ENCODE measurements around the gene RHBDF1. TPM values are rescaled to one million over a fixed set of nuclear protein-coding genes. Genes with fewer than 3 reads are reported as not detected.
"Not testable (repeated sequence)": the region's sequence is repeated elsewhere in the genome, so short reads cannot be mapped to it uniquely, and the experiment has no call there.

The RHBDF1 gene
- total RNA-seq, 1 experiment from 2014 or later, result 39.3 TPM

GRCh38 chr16:36336-36984 lies 36.0 kb downstream of the RHBDF1 start:
- DNase-seq (ENCODE audit: low spot score), result no peak

- no peak for DNase-seq (ENCODE audit: low spot score)
Observed at GRCh38 chr16:35678-36305, 36.6 kb downstream of the RHBDF1 start.

- no peak for DNase-seq (ENCODE audit: low spot score)
Observed at GRCh38 chr16:35011-35677, 37.3 kb downstream of the RHBDF1 start.

- DNase-seq (ENCODE audit: low spot score), result no peak
Observed at GRCh38 chr16:34648-34987, 37.8 kb downstream of the RHBDF1 start.

GRCh38 chr16:33877-34647 lies 38.4 kb downstream of the RHBDF1 start:
- DNase-seq (ENCODE audit: low spot score), result no peak

- not testable (repeated sequence) for DNase-seq (ENCODE audit: low spot score)
Observed at GRCh38 chr16:33154-33876, 39.1 kb downstream of the RHBDF1 start.

- not testable (repeated sequence) for DNase-seq (ENCODE audit: low spot score)
Observed at GRCh38 chr16:30627-31026, 41.8 kb downstream of the RHBDF1 start.

GRCh38 chr16:25926-26348 lies 46.5 kb downstream of the RHBDF1 start:
- not testable (repeated sequence) for DNase-seq (ENCODE audit: low spot score)

- DNase-seq (ENCODE audit: low spot score), result not testable (repeated sequence)
Observed at GRCh38 chr16:24151-24550, 48.3 kb downstream of the RHBDF1 start.

- not testable (repeated sequence) for DNase-seq (ENCODE audit: low spot score)
Observed at GRCh38 chr16:20886-21285, 51.5 kb downstream of the RHBDF1 start.

GRCh38 chr16:17062-17765 lies 55.2 kb downstream of the RHBDF1 start:
- not testable (repeated sequence) for DNase-seq (ENCODE audit: low spot score)

GRCh38 chr16:10772-11171 lies 61.7 kb downstream of the RHBDF1 start:
- not testable (repeated sequence) for DNase-seq (ENCODE audit: low spot score)

- no peak for DNase-seq (ENCODE audit: low spot score)
Observed at GRCh38 chr16:9903-10665, 62.3 kb downstream of the RHBDF1 start.

Other genes starting within 250 kb of the RHBDF1 start
- 11.7 and 15.9 TPM in 2 replicates for gene POLR3K, start 19.0 kb downstream of the RHBDF1 start, total RNA-seq (2014; rRNA removed; shearing (Covaris generic))
- gene SNRNP25, start 18.8 kb downstream of the RHBDF1 start, total RNA-seq (2014; rRNA removed; shearing (Covaris generic)), result 70.8 and 84.5 TPM in 2 replicates
- 144 TPM in 2 replicates for gene MPG, start 5.6 kb upstream of the RHBDF1 start, total RNA-seq (2014; rRNA removed; shearing (Covaris generic))
- 7.3 TPM in 2 replicates for gene NPRL3, start 66.0 kb upstream of the RHBDF1 start, total RNA-seq (2014; rRNA removed; shearing (Covaris generic))
- not detected in 2 replicates for gene HBZ, start 80.0 kb upstream of the RHBDF1 start, total RNA-seq (2014; rRNA removed; shearing (Covaris generic))
- not detected in 2 replicates for gene HBM, start 93.3 kb upstream of the RHBDF1 start, total RNA-seq (2014; rRNA removed; shearing (Covaris generic))
- not detected in 2 replicates for gene HBA2, start 100.2 kb upstream of the RHBDF1 start, total RNA-seq (2014; rRNA removed; shearing (Covaris generic))
- not detected in 2 replicates for gene HBA1, start 104.0 kb upstream of the RHBDF1 start, total RNA-seq (2014; rRNA removed; shearing (Covaris generic))
- gene HBQ1, start 107.8 kb upstream of the RHBDF1 start, total RNA-seq (2014; rRNA removed; shearing (Covaris generic)), result not detected in 2 replicates
- gene LUC7L, start 156.8 kb upstream of the RHBDF1 start, total RNA-seq (2014; rRNA removed; shearing (Covaris generic)), result 62.4 and 80.0 TPM in 2 replicates
- 72.1 and 106 TPM in 2 replicates for gene FAM234A, start 162.2 kb upstream of the RHBDF1 start, total RNA-seq (2014; rRNA removed; shearing (Covaris generic))
- gene RGS11, start 203.3 kb upstream of the RHBDF1 start, total RNA-seq (2014; rRNA removed; shearing (Covaris generic)), result 0.07 TPM in 1 of 2 replicates, not detected in the other
- gene ARHGDIG, start 208.0 kb upstream of the RHBDF1 start, total RNA-seq (2014; rRNA removed; shearing (Covaris generic)), result 1.1 and 4.0 TPM in 2 replicates
- gene PDIA2, start 210.5 kb upstream of the RHBDF1 start, total RNA-seq (2014; rRNA removed; shearing (Covaris generic)), result 0.29 and 0.41 TPM in 2 replicates